HEK293T (cell line): ENCODE data around the gene PRRC2C.

Experiments used
- CTCF ChIA-PET: fragments of 350-600 bp; formaldehyde crosslinking; extraction: SDS; loops from one replicate; lab custom pipeline; 2021; ENCODE audit warnings: antibody characterized with exemption, inconsistent platforms; lab: Yijun Ruan, JAX
- POLR2A ChIA-PET: fragments of 350-600 bp; formaldehyde crosslinking; extraction: SDS; loops from one replicate; lab custom pipeline; 2020; ENCODE audit warnings: antibody characterized with exemption, inconsistent platforms; lab: Yijun Ruan, JAX
- DNase-seq: peaks from one replicate; pipeline ENCODE4 v3.0.0; 2012; ENCODE audit warnings: mixed read lengths; ENCODE audit errors: extremely low spot score
- ARNT ChIP-seq: fragments of 450-650 bp; IDR thresholded peaks from 2 replicates; pipeline ENCODE4 v1.6.1; 2017; ENCODE audit warnings: mild to moderate bottlenecking
- BHLHE40 ChIP-seq: fragments of 450-650 bp; IDR thresholded peaks from 2 replicates; pipeline ENCODE4 v1.6.1; 2016; ENCODE audit warnings: mild to moderate bottlenecking, moderate library complexity, borderline replicate concordance
- CTBP1 ChIP-seq: fragments of 450-650 bp; IDR thresholded peaks from 2 replicates; pipeline ENCODE4 v1.6.1; 2016; ENCODE audit warnings: borderline replicate concordance
- ELF4 ChIP-seq: fragments of 450-650 bp; IDR thresholded peaks from 2 replicates; pipeline ENCODE4 v1.6.1; 2017; ENCODE audit warnings: antibody characterized with exemption
- FOXA1 ChIP-seq: fragments of 450-650 bp; IDR thresholded peaks from 2 replicates; pipeline ENCODE4 v1.6.1; 2016; ENCODE audit warnings: mild to moderate bottlenecking
- FOXK2 ChIP-seq: fragments of 450-650 bp; IDR thresholded peaks from 2 replicates; pipeline ENCODE4 v1.6.1; 2016; ENCODE audit warnings: mild to moderate bottlenecking
- FOXM1 ChIP-seq: fragments of 450-650 bp; IDR thresholded peaks from 2 replicates; pipeline ENCODE4 v1.6.1; 2017; ENCODE audit warnings: mild to moderate bottlenecking, borderline replicate concordance
- HDGF ChIP-seq: fragments of 450-650 bp; IDR thresholded peaks from 2 replicates; pipeline ENCODE4 v1.6.1; 2017; ENCODE audit warnings: antibody characterized with exemption, borderline replicate concordance
- L3MBTL2 ChIP-seq: fragments of 450-650 bp; conservative IDR thresholded peaks from 2 replicates; pipeline ENCODE4 v1.6.1; 2016; ENCODE audit warnings: mild to moderate bottlenecking
- LEF1 ChIP-seq: fragments of 450-650 bp; IDR thresholded peaks from 2 replicates; pipeline ENCODE4 v1.6.1; 2017; ENCODE audit warnings: mild to moderate bottlenecking, borderline replicate concordance
- NFRKB ChIP-seq: fragments of 450-650 bp; IDR thresholded peaks from 2 replicates; pipeline ENCODE4 v1.6.1; 2016; ENCODE audit warnings: mild to moderate bottlenecking, moderate library complexity
- PKNOX1 ChIP-seq: fragments of 450-650 bp; IDR thresholded peaks from 2 replicates; pipeline ENCODE4 v1.6.1; 2016
- SP1 ChIP-seq: fragments of 450-650 bp; IDR thresholded peaks from 2 replicates; pipeline ENCODE4 v1.6.1; 2017
- SUZ12 ChIP-seq: fragments of 450-650 bp; IDR thresholded peaks from 2 replicates; pipeline ENCODE4 v1.6.1; 2016; ENCODE audit warnings: mild to moderate bottlenecking
- TARDBP ChIP-seq: fragments of 450-650 bp; IDR thresholded peaks from 2 replicates; pipeline ENCODE4 v1.6.1; 2016
- ZNF384 ChIP-seq: fragments of 450-650 bp; IDR thresholded peaks from 2 replicates; pipeline ENCODE4 v1.6.1; 2016

Gene PRRC2C

GRCh38 chr1:171460018-171460620 lies 25.2 kb upstream of the PRRC2C start:
- no peak for DNase-seq
- CTCF ChIA-PET = no interaction called here
- POLR2A ChIA-PET = no interaction called here
- TF ChIP-seq PKNOX1 = no peak
- TF ChIP-seq HDGF = no peak
- no peak for TF ChIP-seq ELF4
- no peak for TF ChIP-seq LEF1
- TF ChIP-seq ZNF384 = no peak
- TF ChIP-seq ARNT = no peak
- no peak for TF ChIP-seq FOXA1
- no peak for TF ChIP-seq SUZ12
- no peak for TF ChIP-seq CTBP1
- TF ChIP-seq SP1 = no peak
- no peak for TF ChIP-seq NFRKB
- TF ChIP-seq FOXK2 = no peak
- TF ChIP-seq TARDBP = no peak
- no peak for TF ChIP-seq BHLHE40

GRCh38 chr1:171467626-171468025 lies 17.7 kb upstream of the PRRC2C start:
- ChIA-PET POLR2A (no interaction called here), CTCF (no interaction called here)
- no peak for TF ChIP-seq FOXA1
- TF ChIP-seq ZNF384 = no peak
- TF ChIP-seq TARDBP = no peak
- no peak for TF ChIP-seq ARNT
- TF ChIP-seq SP1 = no peak
- no peak for TF ChIP-seq ELF4
- no peak for TF ChIP-seq SUZ12
- no peak for TF ChIP-seq PKNOX1
- no peak for TF ChIP-seq CTBP1
- no peak for TF ChIP-seq FOXM1
- TF ChIP-seq FOXK2 = no peak
- TF ChIP-seq HDGF = no peak
- no peak for TF ChIP-seq NFRKB
- no peak for TF ChIP-seq LEF1
- no peak for TF ChIP-seq BHLHE40
- TF ChIP-seq L3MBTL2 = no peak

GRCh38 chr1:171468120-171468750 lies 17.1 kb upstream of the PRRC2C start:
- CTCF ChIA-PET = interaction anchor here (0.9 kb wide), 1 partner anchor 17 kb away, joined by 3 read pairs; no protein-coding TSS in a partner anchor
- DNase-seq = no peak
- TF ChIP-seq FOXK2 (no peak), BHLHE40 (no peak), FOXA1 (no peak), CTBP1 (no peak), HDGF (no peak), ARNT (no peak), SUZ12 (no peak), ZNF384 (no peak), TARDBP (no peak), ELF4 (no peak), PKNOX1 (no peak), SP1 (no peak), NFRKB (no peak), L3MBTL2 (no peak), FOXM1 (no peak), LEF1 (no peak)
- POLR2A ChIA-PET = no interaction called here

More at GRCh38 chr1:171467626-171468025, 17.7 kb upstream of the PRRC2C start:
- no peak for DNase-seq

- ChIA-PET CTCF (no interaction called here), POLR2A (no interaction called here)
- no peak for DNase-seq
- TF ChIP-seq BHLHE40 (no peak), ZNF384 (no peak), FOXM1 (no peak), ARNT (no peak), FOXK2 (no peak), PKNOX1 (no peak), LEF1 (no peak)
These were observed 14.6 kb upstream of the PRRC2C start for GRCh38 chr1:171470726-171471125.

GRCh38 chr1:171472183-171472647 lies 13.1 kb upstream of the PRRC2C start:
- no peak for DNase-seq
- no peak for TF ChIP-seq NFRKB
- TF ChIP-seq ARNT = no peak
- TF ChIP-seq FOXM1 = no peak
- TF ChIP-seq BHLHE40 = no peak
- no peak for TF ChIP-seq HDGF
- TF ChIP-seq SUZ12 = no peak
- TF ChIP-seq FOXK2 = no peak
- TF ChIP-seq SP1 = no peak
- TF ChIP-seq ZNF384 = no peak
- TF ChIP-seq L3MBTL2 = no peak
- TF ChIP-seq CTBP1 = no peak
- CTCF ChIA-PET = interaction anchor here (1.2 kb wide), 1 partner anchor 13 kb away, joined by 3 read pairs; the partner anchor contains the start of gene PRRC2C

More at GRCh38 chr1:171472183-171472647, 13.1 kb upstream of the PRRC2C start:
- POLR2A ChIA-PET = no interaction called here
